H9 (cell line): Measurements from ENCODE around the gene MAN2C1. TPM values are rescaled to one million over a fixed set of nuclear protein-coding genes. Genes with fewer than 3 reads are reported as not detected.

ENCODE experiments used
- DNase-seq: peaks from one replicate; pipeline ENCODE4 v3.0.0-alpha.2; 2017
- H2AFZ ChIP-seq: one replicate; pipeline ENCODE4 v1.6.1; 2013; ENCODE audit warnings: mild to moderate bottlenecking, low read length, control low read depth, moderate library complexity
- H2AK5ac ChIP-seq: 2 replicates; pipeline ENCODE4 v1.6.1; 2013; ENCODE audit warnings: low read length, control low read depth, mixed read lengths; ENCODE audit not compliant: insufficient read length
- H2BK120ac ChIP-seq: one replicate; pipeline ENCODE4 v1.6.1; 2013; ENCODE audit warnings: low read depth, mild to moderate bottlenecking, low read length, control low read depth, inconsistent platforms; ENCODE audit not compliant: poor library complexity, severe bottlenecking
- H2BK12ac ChIP-seq: 2 replicates; pipeline ENCODE4 v1.6.1; 2013; ENCODE audit warnings: low read length, control low read depth, mixed read lengths, low read depth; ENCODE audit not compliant: insufficient read length
- H2BK15ac ChIP-seq: 2 replicates; pipeline ENCODE4 v1.6.1; 2013; ENCODE audit warnings: low read depth, low read length, control low read depth
- H2BK20ac ChIP-seq: one replicate; pipeline ENCODE4 v1.6.1; 2013; ENCODE audit warnings: low read depth, mild to moderate bottlenecking, low read length, control low read depth, inconsistent platforms; ENCODE audit not compliant: poor library complexity, severe bottlenecking
- H2BK5ac ChIP-seq: 2 replicates; pipeline ENCODE4 v1.6.1; 2013; ENCODE audit warnings: low read length, control low read depth, mixed read lengths; ENCODE audit not compliant: insufficient read length
- H3K14ac ChIP-seq: 2 replicates; pipeline ENCODE4 v1.6.1; 2013; ENCODE audit warnings: low read length, control low read depth; ENCODE audit not compliant: insufficient read depth
- H3K18ac ChIP-seq: 2 replicates; pipeline ENCODE4 v1.6.1; 2013; ENCODE audit warnings: low read depth, mild to moderate bottlenecking, mixed read lengths, low read length, control low read depth; ENCODE audit not compliant: insufficient read length
- H3K23ac ChIP-seq: 2 replicates; pipeline ENCODE4 v1.6.1; 2013; ENCODE audit warnings: low read length, control low read depth, mixed read lengths, low read depth; ENCODE audit not compliant: insufficient read length
- H3K23me2 ChIP-seq: 2 replicates; pipeline ENCODE4 v1.6.1; 2013; ENCODE audit warnings: low read depth, mild to moderate bottlenecking, mixed read lengths, low read length, control low read depth; ENCODE audit not compliant: insufficient read length, poor library complexity, severe bottlenecking
- H3K27ac ChIP-seq: 2 replicates; pipeline ENCODE4 v1.5.1; 2013; ENCODE audit warnings: low read length, control low read depth, mixed read lengths, low read depth; ENCODE audit not compliant: insufficient read length
- H3K27me3 ChIP-seq: 2 replicates; pipeline ENCODE4 v1.6.1; 2013; ENCODE audit warnings: low read length, control low read depth, inconsistent platforms; ENCODE audit not compliant: insufficient read depth
- H3K4ac ChIP-seq: 2 replicates; pipeline ENCODE4 v1.6.1; 2013; ENCODE audit warnings: low read depth, mild to moderate bottlenecking, control low read depth, inconsistent platforms, low read length, moderate library complexity
- H3K4me1 ChIP-seq: 2 replicates; pipeline ENCODE4 v1.6.1; 2013; ENCODE audit warnings: low read length, control low read depth, inconsistent platforms; ENCODE audit not compliant: insufficient read depth
- H3K4me2 ChIP-seq: 2 replicates; pipeline ENCODE4 v1.6.1; 2013; ENCODE audit warnings: low read length, control low read depth, mixed read lengths; ENCODE audit not compliant: insufficient read length, insufficient read depth
- H3K56ac ChIP-seq: 2 replicates; pipeline ENCODE4 v1.6.1; 2013; ENCODE audit warnings: low read depth, mild to moderate bottlenecking, mixed read lengths, low read length, control low read depth; ENCODE audit not compliant: insufficient read length
- H3K79me1 ChIP-seq: 2 replicates; pipeline ENCODE4 v1.6.1; 2013; ENCODE audit warnings: low read depth, mild to moderate bottlenecking, moderate library complexity, low read length, control low read depth, inconsistent platforms; ENCODE audit not compliant: insufficient read depth, poor library complexity, severe bottlenecking
- H3K79me2 ChIP-seq: 2 replicates; pipeline ENCODE4 v1.6.1; 2013; ENCODE audit warnings: low read length, control low read depth, inconsistent platforms; ENCODE audit not compliant: insufficient read depth
- H3K9ac ChIP-seq: 2 replicates; pipeline ENCODE4 v1.6.1; 2013; ENCODE audit warnings: low read length, control low read depth, mixed read lengths; ENCODE audit not compliant: insufficient read length; ENCODE audit errors: extremely low read depth
- H3K9me3 ChIP-seq: one replicate; pipeline ENCODE4 v1.6.1; 2013; ENCODE audit warnings: low read depth, low read length, inconsistent platforms; ENCODE audit not compliant: control insufficient read depth
- H3T11ph ChIP-seq: one replicate; pipeline ENCODE4 v1.6.1; 2013; ENCODE audit warnings: mild to moderate bottlenecking, low read length, control low read depth, inconsistent platforms
- H4K20me1 ChIP-seq: one replicate; pipeline ENCODE4 v1.6.1; 2013; ENCODE audit not compliant: control insufficient read depth, insufficient read length, insufficient read depth
- H4K5ac ChIP-seq: 2 replicates; pipeline ENCODE4 v1.6.1; 2013; ENCODE audit warnings: low read depth, mild to moderate bottlenecking, mixed read lengths, low read length, control low read depth; ENCODE audit not compliant: insufficient read length
- H4K8ac ChIP-seq: replicated peaks from 2 replicates; pipeline ENCODE4 v1.6.1; 2013; ENCODE audit warnings: low read length, control low read depth, mixed read lengths, low read depth; ENCODE audit not compliant: insufficient read length
- H4K91ac ChIP-seq: 2 replicates; pipeline ENCODE4 v1.6.1; 2013; ENCODE audit warnings: low read depth, mild to moderate bottlenecking, moderate library complexity, mixed read lengths, low read length, control low read depth; ENCODE audit not compliant: insufficient read length
- H3K27ac Mint-ChIP-seq, 3 experiments: 2 replicates in 2 of 3; 3 replicates in 1 of 3; pipeline ENCODE4 v1.8.0; 2020 to 2021; ENCODE audit warnings: mixed read lengths in 3 of 3, mild to moderate bottlenecking in 1 of 3, moderate library complexity in 1 of 3
- H3K27me3 Mint-ChIP-seq: 2 replicates; pipeline ENCODE4 v1.8.0; 2021; ENCODE audit warnings: low read depth, mild to moderate bottlenecking, moderate library complexity, mixed read lengths
- H3K36me3 Mint-ChIP-seq, 3 experiments: 2 replicates in 2 of 3; 3 replicates in 1 of 3; pipeline ENCODE4 v1.8.0; 2020 to 2021; ENCODE audit warnings: low read depth in 3 of 3, mixed read lengths in 3 of 3; ENCODE audit not compliant: insufficient read depth in 1 of 3
- H3K4me1 Mint-ChIP-seq, 2 experiments: 2 replicates each; pipeline ENCODE4 v1.8.0; 2020; ENCODE audit warnings: mixed read lengths in 2 of 2
- H3K4me3 Mint-ChIP-seq, 2 experiments: 2 replicates in 1 of 2; 3 replicates in 1 of 2; pipeline ENCODE4 v1.8.0; 2020 to 2021; ENCODE audit warnings: mild to moderate bottlenecking in 2 of 2, mixed read lengths in 2 of 2, moderate library complexity in 1 of 2
- H3K9me3 Mint-ChIP-seq, 2 experiments: 2 replicates in 1 of 2; 3 replicates in 1 of 2; pipeline ENCODE4 v1.8.0; 2020; ENCODE audit warnings: mild to moderate bottlenecking in 2 of 2, mixed read lengths in 2 of 2, moderate library complexity in 1 of 2
- CTCF ChIP-seq: fragments of 200-600 bp; sonication (generic); conservative IDR thresholded peaks from 3 replicates; pipeline ENCODE4 v1.8.0; 2021; ENCODE audit warnings: antibody characterized with exemption, mild to moderate bottlenecking
- WGBS: extraction: QIAGEN DNeasy Blood & Tissue Kit; methylation state at CpG from one replicate; pipeline ENCODE4 v1.1.7; 2013; ENCODE audit warnings: missing lambda C conversion rate, low lambda C conversion rate, mixed read lengths; ENCODE audit not compliant: insufficient read length; ENCODE audit errors: extremely low coverage; 5-methylcytosine and 5-hydroxymethylcytosine counted together
- total RNA-seq: library from RNA; stranded (reverse); gene quantifications from 2 replicates; pipeline ENCODE4 v1.2.1, GENCODE V29; 2021

The MAN2C1 gene
- total RNA-seq, 1 experiment from 2014 or later: 112 TPM

DNA sequence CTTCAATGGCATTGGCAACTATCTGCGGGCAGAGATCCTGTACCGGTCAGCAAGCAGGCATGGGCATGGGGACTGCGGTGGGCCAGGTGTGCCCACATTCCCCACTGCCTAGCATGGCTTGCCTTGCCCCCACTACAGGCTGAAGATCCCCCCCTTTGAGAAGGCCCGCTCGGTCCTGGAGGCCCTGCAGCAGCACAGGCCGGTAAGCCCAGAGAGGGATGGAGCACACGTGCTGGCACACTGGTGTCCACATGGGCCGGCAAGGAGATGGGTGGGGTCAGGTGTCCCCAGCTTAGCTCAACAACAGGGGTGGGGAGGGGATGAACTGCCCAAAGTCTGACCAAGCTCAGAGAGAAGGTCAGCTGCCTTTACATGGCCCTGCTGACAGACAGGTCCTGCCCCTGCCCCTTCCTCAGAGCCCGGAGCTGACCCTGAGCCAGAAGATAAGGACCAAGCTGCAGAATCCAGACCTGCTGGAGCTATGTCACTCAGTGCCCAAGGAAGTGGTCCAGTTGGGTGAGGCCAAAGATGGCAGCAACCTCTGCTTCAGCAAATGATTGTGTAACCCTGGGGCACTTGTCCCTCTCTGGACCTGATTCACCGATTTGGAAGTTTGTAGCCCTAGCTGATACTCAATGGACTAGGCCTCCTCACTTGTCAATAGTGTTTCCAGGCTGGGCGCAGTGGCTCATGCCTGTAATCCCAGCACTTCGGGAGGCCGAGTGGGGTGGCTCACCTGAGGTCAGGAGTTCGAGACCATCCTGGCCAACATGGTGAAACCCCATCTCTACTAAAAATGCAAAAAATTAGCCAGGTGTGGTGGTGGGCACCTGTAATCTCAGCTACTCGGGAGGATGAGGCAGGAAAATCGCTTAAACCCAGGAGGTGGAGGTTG is 16.0 kb downstream of the MAN2C1 start:
- Histone ChIP-seq H3T11ph (no peak overlapping the region), H4K91ac (no peak overlapping the region), H3K9ac (no peak overlapping the region), H3K23ac (no peak overlapping the region), H3K27ac (no peak overlapping the region), H3K23me2 (peaks cover 6% of the 10 kb centered on the region), H3K27me3 (no peaks in the 10 kb centered on the region; the same call in 1 of the 2 replicates), H2BK12ac (no peak overlapping the region), H2BK20ac (no peak overlapping the region), H2BK15ac (no peak overlapping the region), H4K20me1 (no peaks in the 10 kb centered on the region), H3K79me2 (no peaks in the 10 kb centered on the region), H3K79me1 (no peaks in the 10 kb centered on the region), H4K5ac (no peak overlapping the region), H3K14ac (no peak overlapping the region), H3K4me1 (no peaks in the 10 kb centered on the region), H3K4ac (no peak overlapping the region), H3K18ac (no peak overlapping the region), H2AFZ (no peak overlapping the region), H2BK5ac (no peak overlapping the region), H2BK120ac (no peak overlapping the region), H2AK5ac (no peak overlapping the region), H3K9me3 (no peaks in the 10 kb centered on the region), H3K4me2 (no peak overlapping the region), H4K8ac (no peak overlapping the region), H3K56ac (no peak overlapping the region)
- H3K36me3 Mint-ChIP-seq: peaks cover 9 to 16% (median 10%) of the 10 kb centered on the region in 3 experiments; a peak in 6 of 7 replicates
- no peak for DNase-seq
- WGBS: no CpG with 5 or more reads among the region's 16 CpGs
- no peak overlapping the region for H3K4me3 Mint-ChIP-seq
- H3K27ac Mint-ChIP-seq: no peak overlapping the region
- no peak for TF ChIP-seq CTCF
- no peaks in the 10 kb centered on the region for H3K9me3 Mint-ChIP-seq
- H3K4me1 Mint-ChIP-seq: peaks cover 5 to 6% of the 10 kb centered on the region in 2 experiments
- peaks cover 12% of the 10 kb centered on the region for H3K27me3 Mint-ChIP-seq
